ENCODE results near the gene CNTN5. TPM values are rescaled to one million over a fixed set of nuclear protein-coding genes. Genes with fewer than 3 reads are reported as not detected.
"Not testable (repeated sequence)": the region's sequence is repeated elsewhere in the genome, so short reads cannot be mapped to it uniquely, and the experiment has no call there.

Gene CNTN5
- total and polyA plus RNA-seq, 2 donors (not counting 1 experiment from before 2014, with no cell fraction given): not detected

GRCh38 chr11:99818991-99819390, 798.2 kb downstream of the CNTN5 start:
- no peak overlapping the region for H3K4me3 Mint-ChIP-seq
- no peaks in the 10 kb centered on the region for H3K4me1 Mint-ChIP-seq
- ChIA-PET POLR2A (no interaction called here), CTCF (no interaction called here)
- no peaks in the 10 kb centered on the region for H3K27me3 ChIP-seq (replicated peaks in 1 of 4; ENCODE audit: control extremely low read depth in 1 of 4, control insufficient read depth in 3 of 4, insufficient read depth in 4 of 4, low read length in 3 of 4)
- H3K79me2 ChIP-seq (ENCODE audit: control insufficient read depth, insufficient read depth, low read length): no peaks in the 10 kb centered on the region
- no peaks in the 10 kb centered on the region for H3K36me3 ChIP-seq (replicated peaks in 1 of 2; ENCODE audit: control extremely low read depth in 1 of 2, control insufficient read depth in 1 of 2, extremely low read depth in 1 of 2, insufficient read depth in 2 of 2, low read length in 1 of 2)
- DNase-seq: no peak
- no peak for TF ChIP-seq CTCF (IDR thresholded peaks at IDR 0.05)
- TF ChIP-seq EZH2 (IDR thresholded peaks at IDR 0.05; ENCODE audit: borderline replicate concordance, insufficient read depth, low read depth, low read length, poor library complexity, severe bottlenecking): no peak
- H2AFZ ChIP-seq (ENCODE audit: insufficient read depth, low read depth, low read length, poor library complexity, severe bottlenecking): no peak overlapping the region
- no peaks in the 10 kb centered on the region for H3K9me3 Mint-ChIP-seq (ENCODE audit: insufficient read depth)
- no peaks in the 10 kb centered on the region for H4K20me1 ChIP-seq (ENCODE audit: control insufficient read depth, insufficient read depth, low read length, poor library complexity, severe bottlenecking)
- no peak overlapping the region for H3K9ac ChIP-seq (ENCODE audit: low read length)
- no peaks in the 10 kb centered on the region for H3K9me3 ChIP-seq (ENCODE audit: control extremely low read depth in 1 of 3, control insufficient read depth in 2 of 3, insufficient read depth in 1 of 3, low read length in 2 of 3)
- no peak overlapping the region for H3K27ac ChIP-seq (ENCODE audit: low read length in 2 of 2)
- H3K4me1 ChIP-seq (ENCODE audit: control insufficient read depth in 2 of 2, insufficient read depth in 2 of 2, low read length in 2 of 2): no peaks in the 10 kb centered on the region
- H3K4me2 ChIP-seq (replicated peaks; ENCODE audit: low read depth, low read length, poor library complexity, severe bottlenecking): no peak overlapping the region
- intact Hi-C loops (cut with micrococcal nuclease): no loop called here
- H3K27me3 Mint-ChIP-seq: no peaks in the 10 kb centered on the region
- no peak overlapping the region for H3K27ac Mint-ChIP-seq
- no peak overlapping the region for H3K4me3 ChIP-seq (ENCODE audit: control extremely low read depth in 1 of 5, extremely low read depth in 1 of 5, insufficient read depth in 1 of 5, low read depth in 2 of 5, low read length in 4 of 5)
- no peak for ATAC-seq (ENCODE audit: low read depth)

DNA sequence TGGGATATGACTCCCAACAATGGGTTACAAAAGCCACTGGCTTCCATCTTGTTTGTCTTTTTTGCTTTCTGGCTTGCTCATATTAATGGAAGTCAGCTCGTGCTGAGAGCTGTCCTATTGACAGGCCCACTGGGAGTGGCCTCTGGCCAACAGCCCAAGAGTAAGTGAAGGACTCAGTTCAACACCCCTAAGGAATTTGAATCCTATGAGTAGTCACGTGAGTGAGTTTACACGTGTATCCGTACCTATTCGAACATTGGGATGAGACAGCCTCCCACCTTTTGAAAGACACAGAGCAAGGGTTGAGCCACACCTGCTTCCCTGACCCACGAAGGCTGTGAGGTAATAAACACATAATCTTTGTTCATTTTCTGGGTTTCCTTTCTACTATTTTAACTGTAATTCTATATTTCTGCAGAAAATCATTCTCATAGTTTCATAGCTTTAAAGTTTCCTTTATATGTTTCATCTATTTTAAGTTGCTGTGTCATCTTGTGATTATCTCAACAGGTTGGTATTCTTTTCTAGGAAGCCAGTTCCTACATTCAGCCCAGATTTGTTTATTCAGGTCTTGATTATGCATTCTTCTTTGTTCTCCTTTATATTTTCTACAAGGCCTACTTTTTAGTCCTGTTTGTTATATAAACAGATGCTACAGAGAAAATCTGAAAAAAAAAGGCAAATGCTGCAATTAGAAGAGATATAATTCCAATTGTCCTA, 802.3 kb downstream of the CNTN5 start:
- 71% methylated on average over 1 of the region's 6 CpGs for WGBS (ENCODE audit: insufficient coverage)
- Histone ChIP-seq H2AFZ (ENCODE audit: insufficient read depth, low read depth, low read length, poor library complexity, severe bottlenecking) (no peak overlapping the region), H3K27me3 (replicated peaks in 1 of 4; ENCODE audit: control extremely low read depth in 1 of 4, control insufficient read depth in 3 of 4, insufficient read depth in 4 of 4, low read length in 3 of 4) (no peaks in the 10 kb centered on the region), H3K4me2 (replicated peaks; ENCODE audit: low read depth, low read length, poor library complexity, severe bottlenecking) (no peak overlapping the region), H3K4me3 (ENCODE audit: control extremely low read depth in 1 of 5, extremely low read depth in 1 of 5, insufficient read depth in 1 of 5, low read depth in 2 of 5, low read length in 4 of 5) (no peak overlapping the region), H3K9me3 (ENCODE audit: control extremely low read depth in 1 of 3, control insufficient read depth in 2 of 3, insufficient read depth in 1 of 3, low read length in 2 of 3) (no peaks in the 10 kb centered on the region), H3K9ac (ENCODE audit: low read length) (no peak overlapping the region), H4K20me1 (ENCODE audit: control insufficient read depth, insufficient read depth, low read length, poor library complexity, severe bottlenecking) (no peaks in the 10 kb centered on the region), H3K4me1 (ENCODE audit: control insufficient read depth in 2 of 2, insufficient read depth in 2 of 2, low read length in 2 of 2) (no peaks in the 10 kb centered on the region), H3K27ac (ENCODE audit: low read length in 2 of 2) (no peak overlapping the region), H3K79me2 (ENCODE audit: control insufficient read depth, insufficient read depth, low read length) (no peaks in the 10 kb centered on the region), H3K36me3 (replicated peaks in 1 of 2; ENCODE audit: control extremely low read depth in 1 of 2, control insufficient read depth in 1 of 2, extremely low read depth in 1 of 2, insufficient read depth in 2 of 2, low read length in 1 of 2) (no peaks in the 10 kb centered on the region)
- TF ChIP-seq CTCF (IDR thresholded peaks at IDR 0.05) (no peak), EZH2 (IDR thresholded peaks at IDR 0.05; ENCODE audit: borderline replicate concordance, insufficient read depth, low read depth, low read length, poor library complexity, severe bottlenecking) (no peak)
- DNase-seq: no peak
- no peaks in the 10 kb centered on the region for H3K4me1 Mint-ChIP-seq
- H3K27me3 Mint-ChIP-seq: no peaks in the 10 kb centered on the region
- no peaks in the 10 kb centered on the region for H3K9me3 Mint-ChIP-seq (ENCODE audit: insufficient read depth)
- no peak overlapping the region for H3K4me3 Mint-ChIP-seq
- POLR2A ChIA-PET: no interaction called here
- CTCF ChIA-PET: no interaction called here
- H3K27ac Mint-ChIP-seq: no peak overlapping the region
- no peak for ATAC-seq (ENCODE audit: low read depth)
- intact Hi-C loops (cut with micrococcal nuclease): no loop called here

DNA sequence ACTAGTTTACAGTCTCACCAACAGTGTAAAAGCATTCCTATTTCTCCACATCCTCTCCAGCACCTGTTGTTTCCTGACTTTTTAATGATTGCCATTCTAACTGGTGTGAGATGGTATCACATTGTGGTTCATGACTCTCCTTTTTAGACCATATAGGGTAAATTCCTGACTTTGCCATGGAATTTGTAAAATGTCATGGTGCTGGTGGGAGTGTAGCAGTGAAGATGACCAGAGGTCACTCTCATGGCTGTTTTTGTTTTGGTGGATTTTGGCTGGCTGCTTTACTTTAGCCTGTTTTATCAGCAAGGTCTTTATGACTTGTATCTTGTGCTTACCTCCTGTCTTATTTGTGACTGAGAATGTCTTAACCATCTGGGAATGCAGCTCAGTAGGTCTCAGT, 816.0 kb downstream of the CNTN5 start:
- H3K27me3 Mint-ChIP-seq; H4K20me1 ChIP-seq (ENCODE audit: control insufficient read depth, insufficient read depth, low read length, poor library complexity, severe bottlenecking); H3K27me3 ChIP-seq (replicated peaks in 1 of 4; ENCODE audit: control extremely low read depth in 1 of 4, control insufficient read depth in 3 of 4, insufficient read depth in 4 of 4, low read length in 3 of 4); H3K4me1 ChIP-seq (ENCODE audit: control insufficient read depth in 2 of 2, insufficient read depth in 2 of 2, low read length in 2 of 2); H3K9ac ChIP-seq (ENCODE audit: low read length); H2AFZ ChIP-seq (ENCODE audit: insufficient read depth, low read depth, low read length, poor library complexity, severe bottlenecking); H3K9me3 Mint-ChIP-seq (ENCODE audit: insufficient read depth); DNase-seq; H3K4me1 Mint-ChIP-seq; H3K27ac Mint-ChIP-seq; H3K4me3 ChIP-seq (ENCODE audit: control extremely low read depth in 1 of 5, extremely low read depth in 1 of 5, insufficient read depth in 1 of 5, low read depth in 2 of 5, low read length in 4 of 5); H3K4me3 Mint-ChIP-seq; H3K79me2 ChIP-seq (ENCODE audit: control insufficient read depth, insufficient read depth, low read length); ATAC-seq (ENCODE audit: low read depth); CTCF ChIA-PET; H3K27ac ChIP-seq (ENCODE audit: low read length in 2 of 2); POLR2A ChIA-PET; intact Hi-C loops (cut with micrococcal nuclease); H3K4me2 ChIP-seq (replicated peaks; ENCODE audit: low read depth, low read length, poor library complexity, severe bottlenecking); H3K36me3 ChIP-seq (replicated peaks in 1 of 2; ENCODE audit: control extremely low read depth in 1 of 2, control insufficient read depth in 1 of 2, extremely low read depth in 1 of 2, insufficient read depth in 2 of 2, low read length in 1 of 2); H3K9me3 ChIP-seq (ENCODE audit: control extremely low read depth in 1 of 3, control insufficient read depth in 2 of 3, insufficient read depth in 1 of 3, low read length in 2 of 3): not testable (repeated sequence)

Data from B cell (primary cell).